ENCODE results near the gene CD27.

CD27 gene

DNA sequence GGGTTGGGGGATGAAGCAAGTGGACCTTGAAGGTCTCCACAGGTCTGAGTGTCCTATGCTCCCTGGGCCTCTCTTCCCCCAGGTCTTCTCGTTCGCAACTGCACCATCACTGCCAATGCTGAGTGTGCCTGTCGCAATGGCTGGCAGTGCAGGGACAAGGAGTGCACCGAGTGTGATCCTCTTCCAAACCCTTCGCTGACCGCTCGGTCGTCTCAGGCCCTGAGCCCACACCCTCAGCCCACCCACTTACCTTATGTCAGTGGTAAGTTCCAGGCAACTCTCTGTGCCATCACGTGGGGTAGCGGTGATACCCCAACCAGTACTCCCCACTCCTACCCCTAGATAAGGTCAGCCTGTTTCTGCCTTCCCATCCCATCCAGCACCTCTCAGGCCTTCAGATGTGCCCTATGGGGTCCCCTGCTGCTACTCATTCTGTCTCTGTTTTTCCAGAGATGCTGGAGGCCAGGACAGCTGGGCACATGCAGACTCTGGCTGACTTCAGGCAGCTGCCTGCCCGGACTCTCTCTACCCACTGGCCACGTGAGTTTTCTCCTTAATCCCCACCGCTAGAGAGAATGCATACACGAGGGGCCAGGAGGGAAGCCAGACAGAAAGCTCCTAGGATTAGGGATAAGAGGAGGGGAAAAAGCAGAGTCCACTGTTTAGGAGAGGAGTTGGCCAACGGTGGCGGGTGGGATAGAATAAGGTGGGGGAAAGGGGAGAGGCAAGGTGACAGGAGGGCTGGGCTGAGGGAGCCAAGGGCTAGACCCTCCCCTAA, 5.5 kb downstream of the CD27 start:
- Mint-ChIP-seq H3K4me3 (peak overlapping the region; percentile 98), H3K4me1 (ENCODE audit: low read depth) (peaks cover 60% of the 10 kb centered on the region), H3K27me3 (ENCODE audit: low read depth) (no peaks in the 10 kb centered on the region), H3K36me3 (ENCODE audit: low read depth) (peaks cover 67% of the 10 kb centered on the region), H3K9me3 (no peaks in the 10 kb centered on the region), H3K27ac (peak overlapping the region; percentile 97)

DNA sequence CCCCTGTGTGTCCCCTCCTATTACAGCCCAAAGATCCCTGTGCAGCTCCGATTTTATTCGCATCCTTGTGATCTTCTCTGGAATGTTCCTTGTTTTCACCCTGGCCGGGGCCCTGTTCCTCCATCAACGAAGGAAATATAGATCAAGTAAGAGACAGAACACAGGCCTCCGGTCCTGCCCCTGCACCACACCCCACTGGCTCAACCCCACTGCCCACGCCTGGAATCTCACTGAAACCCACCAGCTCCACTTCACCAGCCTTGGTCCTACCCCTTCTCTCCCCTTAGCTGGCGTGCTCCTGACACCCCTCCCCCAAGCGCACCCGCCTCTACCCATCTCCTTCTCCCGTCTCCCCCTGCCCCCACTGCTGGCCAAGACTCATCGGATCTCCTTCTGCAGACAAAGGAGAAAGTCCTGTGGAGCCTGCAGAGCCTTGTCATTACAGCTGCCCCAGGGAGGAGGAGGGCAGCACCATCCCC, 6.2 kb downstream of the CD27 start:
- peaks cover 57% of the 10 kb centered on the region for H3K4me1 Mint-ChIP-seq (ENCODE audit: low read depth)
- peak overlapping the region; percentile 98 for H3K4me3 Mint-ChIP-seq
- H3K27me3 Mint-ChIP-seq (ENCODE audit: low read depth): no peaks in the 10 kb centered on the region
- no peaks in the 10 kb centered on the region for H3K9me3 Mint-ChIP-seq
- H3K36me3 Mint-ChIP-seq (ENCODE audit: low read depth): peaks cover 65% of the 10 kb centered on the region
- peak overlapping the region; percentile 97 for H3K27ac Mint-ChIP-seq

DNA sequence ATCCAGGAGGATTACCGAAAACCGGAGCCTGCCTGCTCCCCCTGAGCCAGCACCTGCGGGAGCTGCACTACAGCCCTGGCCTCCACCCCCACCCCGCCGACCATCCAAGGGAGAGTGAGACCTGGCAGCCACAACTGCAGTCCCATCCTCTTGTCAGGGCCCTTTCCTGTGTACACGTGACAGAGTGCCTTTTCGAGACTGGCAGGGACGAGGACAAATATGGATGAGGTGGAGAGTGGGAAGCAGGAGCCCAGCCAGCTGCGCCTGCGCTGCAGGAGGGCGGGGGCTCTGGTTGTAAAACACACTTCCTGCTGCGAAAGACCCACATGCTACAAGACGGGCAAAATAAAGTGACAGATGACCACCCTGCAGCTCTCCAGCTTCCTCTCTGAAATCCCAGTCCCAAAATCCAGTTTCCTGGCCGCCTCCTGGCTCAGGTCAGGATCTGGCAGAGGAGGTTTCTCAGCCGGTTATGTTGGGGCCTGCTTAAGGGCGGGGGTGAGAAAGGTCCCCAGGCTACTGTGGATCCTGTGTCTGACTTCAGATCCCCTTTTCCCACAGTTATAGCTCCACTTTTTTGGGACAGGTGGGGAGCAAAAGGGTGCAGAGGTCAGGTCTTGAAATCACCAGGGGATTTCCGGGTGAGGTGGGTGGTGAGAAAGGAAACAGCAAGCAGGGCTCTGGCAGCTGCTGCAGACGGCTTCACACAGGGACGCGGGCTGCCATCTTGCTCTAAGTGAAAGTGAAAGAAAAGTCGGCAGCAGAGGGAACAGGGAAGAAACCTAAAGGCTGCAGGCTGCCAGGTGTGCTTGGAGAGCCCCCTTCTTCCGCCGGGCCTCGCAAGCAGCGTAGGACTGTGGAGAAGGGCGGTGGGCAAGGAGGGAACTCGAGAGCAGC, 6.8 kb downstream of the CD27 start, which contains the start of gene TAPBPL:
Gene TAPBPL (plus strand): TSS at position 695 of the 897 bp plus-strand sequence. CDS start 207 bp downstream, outside the sequence.
- H3K4me1 Mint-ChIP-seq (ENCODE audit: low read depth): peaks cover 53% of the 10 kb centered on the region
- peaks cover 65% of the 10 kb centered on the region for H3K36me3 Mint-ChIP-seq (ENCODE audit: low read depth)
- no peaks in the 10 kb centered on the region for H3K27me3 Mint-ChIP-seq (ENCODE audit: low read depth)
- no peaks in the 10 kb centered on the region for H3K9me3 Mint-ChIP-seq
- H3K27ac Mint-ChIP-seq: peak within 1 kb of the TSS; percentile 97
- H3K4me3 Mint-ChIP-seq: peak within 1 kb of the TSS; percentile 98

DNA sequence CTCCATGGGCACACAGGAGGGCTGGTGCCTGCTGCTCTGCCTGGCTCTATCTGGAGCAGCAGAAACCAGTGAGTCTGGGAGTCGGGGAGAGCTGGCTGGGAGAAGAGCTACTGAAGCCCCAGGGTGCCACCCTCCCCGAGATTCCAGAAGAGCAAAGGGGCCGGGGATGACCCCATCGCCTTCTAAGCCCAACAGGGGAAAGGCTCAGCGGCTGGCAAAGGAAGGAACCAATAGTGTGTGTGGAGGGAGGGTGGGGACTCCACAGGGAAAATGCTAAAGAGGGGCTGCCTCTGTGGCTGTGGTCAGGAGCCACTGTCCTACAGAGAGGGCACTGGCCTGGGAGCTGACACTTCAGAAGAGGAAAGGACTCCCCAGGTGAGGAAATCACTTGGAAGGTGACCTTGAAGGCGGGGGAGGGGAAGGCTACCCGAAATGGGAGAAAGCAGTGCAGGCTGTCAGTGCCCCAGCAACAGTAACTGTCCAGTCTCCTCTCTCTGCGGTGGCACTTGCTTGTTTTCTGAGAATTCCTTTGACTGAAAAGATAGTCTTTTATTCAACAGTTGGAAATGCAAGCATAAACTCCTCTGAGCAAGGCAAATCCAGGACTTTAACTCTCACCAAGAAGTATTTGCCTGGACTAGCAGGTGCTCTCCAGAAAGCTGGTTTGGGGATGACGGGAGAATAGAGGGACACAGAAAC, 7.6 kb downstream of the CD27 start:
- H3K27me3 Mint-ChIP-seq (ENCODE audit: low read depth): no peaks in the 10 kb centered on the region
- peaks cover 66% of the 10 kb centered on the region for H3K36me3 Mint-ChIP-seq (ENCODE audit: low read depth)
- H3K4me3 Mint-ChIP-seq: peak overlapping the region; percentile 98
- H3K27ac Mint-ChIP-seq: peak overlapping the region; percentile 97
- peaks cover 51% of the 10 kb centered on the region for H3K4me1 Mint-ChIP-seq (ENCODE audit: low read depth)
- no peaks in the 10 kb centered on the region for H3K9me3 Mint-ChIP-seq

DNA sequence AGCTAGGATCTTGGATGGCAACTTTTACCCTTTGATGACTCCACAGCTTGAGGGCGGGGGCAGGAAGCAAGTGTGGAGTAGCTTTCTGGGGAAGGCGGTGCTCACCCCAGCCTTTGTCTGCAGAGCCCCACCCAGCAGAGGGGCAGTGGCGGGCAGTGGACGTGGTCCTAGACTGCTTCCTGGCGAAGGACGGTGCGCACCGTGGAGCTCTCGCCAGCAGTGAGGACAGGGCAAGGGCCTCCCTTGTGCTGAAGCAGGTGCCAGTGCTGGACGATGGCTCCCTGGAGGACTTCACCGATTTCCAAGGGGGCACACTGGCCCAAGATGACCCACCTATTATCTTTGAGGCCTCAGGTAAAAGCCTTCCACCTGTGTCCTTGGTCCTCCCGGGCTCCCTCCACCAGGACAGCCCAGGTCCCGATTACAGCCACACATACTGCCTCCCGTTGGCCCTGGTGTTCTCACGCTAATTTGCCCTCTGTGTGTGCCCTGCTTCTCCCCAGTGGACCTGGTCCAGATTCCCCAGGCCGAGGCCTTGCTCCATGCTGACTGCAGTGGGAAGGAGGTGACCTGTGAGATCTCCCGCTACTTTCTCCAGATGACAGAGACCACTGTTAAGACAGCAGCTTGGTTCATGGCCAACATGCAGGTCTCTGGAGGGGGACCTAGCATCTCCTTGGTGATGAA, 8.3 kb downstream of the CD27 start:
- Mint-ChIP-seq H3K9me3 (no peaks in the 10 kb centered on the region), H3K4me1 (ENCODE audit: low read depth) (peaks cover 45% of the 10 kb centered on the region), H3K36me3 (ENCODE audit: low read depth) (peaks cover 62% of the 10 kb centered on the region), H3K27me3 (ENCODE audit: low read depth) (no peaks in the 10 kb centered on the region), H3K27ac (peak overlapping the region; percentile 97), H3K4me3 (peak overlapping the region; percentile 98)

DNA sequence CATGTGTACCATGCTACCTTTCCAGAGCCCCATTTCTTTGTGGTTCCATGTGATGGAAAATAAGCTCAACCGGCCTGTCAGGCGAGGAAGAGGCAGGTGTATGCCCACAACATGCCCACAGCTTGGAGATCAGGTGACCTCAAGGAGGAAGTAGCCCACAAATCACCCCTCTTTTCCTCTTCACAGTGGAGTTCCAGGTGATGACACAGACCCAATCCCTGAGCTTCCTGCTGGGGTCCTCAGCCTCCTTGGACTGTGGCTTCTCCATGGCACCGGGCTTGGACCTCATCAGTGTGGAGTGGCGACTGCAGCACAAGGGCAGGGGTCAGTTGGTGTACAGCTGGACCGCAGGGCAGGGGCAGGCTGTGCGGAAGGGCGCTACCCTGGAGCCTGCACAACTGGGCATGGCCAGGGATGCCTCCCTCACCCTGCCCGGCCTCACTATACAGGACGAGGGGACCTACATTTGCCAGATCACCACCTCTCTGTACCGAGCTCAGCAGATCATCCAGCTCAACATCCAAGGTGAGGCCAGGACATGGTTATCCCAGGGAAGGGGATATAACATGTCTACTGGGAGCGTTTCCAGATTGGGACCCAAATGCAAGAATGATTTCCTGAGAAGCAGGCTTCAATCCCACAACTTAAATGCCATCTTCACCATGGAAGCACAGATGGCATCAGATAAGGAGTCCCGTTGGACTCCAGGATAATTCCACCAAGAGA, 12.6 kb downstream of the CD27 start:
- Mint-ChIP-seq H3K27ac (peak overlapping the region; percentile 27), H3K27me3 (ENCODE audit: low read depth) (no peaks in the 10 kb centered on the region), H3K4me3 (no peak overlapping the region), H3K36me3 (ENCODE audit: low read depth) (peaks cover 77% of the 10 kb centered on the region), H3K4me1 (ENCODE audit: low read depth) (peaks cover 52% of the 10 kb centered on the region), H3K9me3 (no peaks in the 10 kb centered on the region)

DNA sequence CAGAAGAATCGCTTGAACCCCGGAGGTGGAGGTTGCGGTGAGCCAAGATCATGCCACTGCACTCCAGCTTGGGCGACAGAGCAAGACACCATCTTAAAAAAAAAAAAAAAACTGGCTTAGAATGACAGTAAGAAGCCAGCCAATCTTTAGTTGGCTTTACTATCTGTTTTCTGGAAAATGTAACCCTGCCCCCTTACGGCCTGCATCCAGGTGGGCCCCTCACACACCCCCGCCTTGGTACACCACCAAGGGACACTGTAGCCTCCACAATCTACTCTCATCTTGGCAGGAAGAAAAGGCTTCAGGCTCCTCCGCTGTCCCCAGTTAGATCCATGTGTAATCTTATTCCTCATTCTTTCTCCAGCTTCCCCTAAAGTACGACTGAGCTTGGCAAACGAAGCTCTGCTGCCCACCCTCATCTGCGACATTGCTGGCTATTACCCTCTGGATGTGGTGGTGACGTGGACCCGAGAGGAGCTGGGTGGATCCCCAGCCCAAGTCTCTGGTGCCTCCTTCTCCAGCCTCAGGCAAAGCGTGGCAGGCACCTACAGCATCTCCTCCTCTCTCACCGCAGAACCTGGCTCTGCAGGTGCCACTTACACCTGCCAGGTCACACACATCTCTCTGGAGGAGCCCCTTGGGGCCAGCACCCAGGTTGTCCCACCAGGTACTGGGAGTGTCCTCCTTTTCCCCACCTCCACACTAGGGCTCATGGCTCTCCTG, 13.7 kb downstream of the CD27 start:
- H3K27ac Mint-ChIP-seq: peak overlapping the region; percentile 73
- peaks cover 54% of the 10 kb centered on the region for H3K4me1 Mint-ChIP-seq (ENCODE audit: low read depth)
- no peak overlapping the region for H3K4me3 Mint-ChIP-seq
- H3K27me3 Mint-ChIP-seq (ENCODE audit: low read depth): no peaks in the 10 kb centered on the region
- peaks cover 79% of the 10 kb centered on the region for H3K36me3 Mint-ChIP-seq (ENCODE audit: low read depth)
- no peaks in the 10 kb centered on the region for H3K9me3 Mint-ChIP-seq

DNA sequence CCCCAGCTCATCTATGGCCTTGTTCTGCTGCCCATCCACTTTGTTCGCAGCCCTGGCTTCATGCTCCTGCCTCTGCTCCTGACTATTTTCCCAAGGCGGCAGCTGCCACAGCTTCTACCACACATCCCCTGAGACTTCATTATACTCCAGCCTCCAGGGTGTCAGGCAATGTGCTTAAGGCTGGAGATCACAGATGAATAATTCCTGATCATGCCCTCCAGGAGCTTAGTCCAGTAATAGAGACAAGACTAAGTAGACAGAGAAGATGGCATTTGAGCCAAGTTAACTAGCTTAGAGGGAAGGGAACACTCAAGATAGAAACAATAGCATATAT, 14.2 kb downstream of the CD27 start:
- Mint-ChIP-seq H3K4me3 (peak overlapping the region; percentile 30), H3K36me3 (ENCODE audit: low read depth) (peaks cover 78% of the 10 kb centered on the region), H3K4me1 (ENCODE audit: low read depth) (peaks cover 56% of the 10 kb centered on the region), H3K9me3 (no peaks in the 10 kb centered on the region), H3K27ac (peak overlapping the region; percentile 73), H3K27me3 (ENCODE audit: low read depth) (no peaks in the 10 kb centered on the region)

DNA sequence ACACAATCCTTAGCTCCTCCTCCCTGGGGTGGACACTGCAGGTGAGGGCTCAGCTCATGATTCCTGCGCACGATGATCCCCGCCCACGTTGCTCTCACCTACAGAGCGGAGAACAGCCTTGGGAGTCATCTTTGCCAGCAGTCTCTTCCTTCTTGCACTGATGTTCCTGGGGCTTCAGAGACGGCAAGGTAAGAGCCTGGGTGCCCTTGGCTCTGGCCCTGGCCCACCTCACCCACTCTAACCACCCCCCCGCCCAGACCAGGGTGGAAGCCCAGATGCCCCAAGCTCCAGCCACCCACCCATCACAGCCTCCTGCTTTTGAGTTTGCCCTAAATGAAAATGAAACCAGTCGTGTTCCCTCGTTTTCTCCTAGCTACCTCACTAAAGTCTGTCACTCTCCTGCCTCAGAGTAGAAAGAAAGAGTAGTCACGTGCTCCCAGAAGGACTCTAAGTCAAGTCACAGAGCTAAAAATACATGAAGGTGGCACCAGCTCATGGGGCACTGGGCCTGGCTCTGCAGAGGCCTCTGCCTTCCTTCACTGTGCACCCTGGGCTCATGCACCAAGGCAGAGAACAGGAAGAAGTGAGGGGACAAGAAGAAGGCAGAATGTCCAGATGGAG, 16.1 kb downstream of the CD27 start:
- Mint-ChIP-seq H3K27me3 (ENCODE audit: low read depth) (no peaks in the 10 kb centered on the region), H3K36me3 (ENCODE audit: low read depth) (peaks cover 81% of the 10 kb centered on the region), H3K4me1 (ENCODE audit: low read depth) (peaks cover 66% of the 10 kb centered on the region), H3K27ac (peak overlapping the region; percentile 99), H3K4me3 (peak overlapping the region; percentile 86), H3K9me3 (no peaks in the 10 kb centered on the region)

DNA sequence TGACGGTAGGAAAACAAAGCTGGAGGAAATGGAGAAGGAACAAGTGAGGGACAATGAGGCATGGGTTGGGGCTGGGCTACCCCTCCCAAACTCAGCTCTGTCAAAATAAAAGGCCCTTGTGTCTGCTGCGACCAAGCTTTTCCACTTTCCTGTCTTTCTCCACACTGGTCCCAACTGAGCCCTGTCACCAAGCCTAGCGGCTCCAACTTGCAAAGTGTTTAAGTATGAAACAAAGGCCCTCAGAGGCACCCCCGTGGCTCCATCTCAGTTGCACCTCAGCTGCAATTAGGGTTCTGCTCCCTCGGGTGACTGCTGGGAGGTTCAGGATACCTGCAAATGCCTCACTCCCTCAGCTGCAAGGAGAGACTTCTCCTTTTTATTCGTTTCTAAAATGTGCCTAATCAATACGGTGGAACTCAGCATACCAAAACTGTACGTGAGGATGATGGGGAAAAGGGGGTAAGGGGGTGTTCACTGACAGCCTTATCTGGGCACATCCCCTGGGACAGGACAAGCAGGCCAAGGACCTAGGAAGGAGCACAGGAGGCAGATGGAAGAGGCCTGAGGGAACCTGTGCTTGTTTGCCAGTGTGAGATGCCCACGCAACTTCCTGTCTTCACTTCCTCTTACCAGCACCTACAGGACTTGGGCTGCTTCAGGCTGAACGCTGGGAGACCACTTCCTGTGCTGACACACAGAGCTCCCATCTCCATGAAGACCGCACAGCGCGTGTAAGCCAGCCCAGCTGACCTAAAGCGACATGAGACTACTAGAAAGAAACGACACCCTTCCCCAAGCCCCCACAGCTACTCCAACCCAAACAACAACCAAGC, 16.9 kb downstream of the CD27 start:
- H3K27me3 Mint-ChIP-seq (ENCODE audit: low read depth): no peaks in the 10 kb centered on the region
- peak overlapping the region; percentile 86 for H3K4me3 Mint-ChIP-seq
- peaks cover 83% of the 10 kb centered on the region for H3K36me3 Mint-ChIP-seq (ENCODE audit: low read depth)

DNA sequence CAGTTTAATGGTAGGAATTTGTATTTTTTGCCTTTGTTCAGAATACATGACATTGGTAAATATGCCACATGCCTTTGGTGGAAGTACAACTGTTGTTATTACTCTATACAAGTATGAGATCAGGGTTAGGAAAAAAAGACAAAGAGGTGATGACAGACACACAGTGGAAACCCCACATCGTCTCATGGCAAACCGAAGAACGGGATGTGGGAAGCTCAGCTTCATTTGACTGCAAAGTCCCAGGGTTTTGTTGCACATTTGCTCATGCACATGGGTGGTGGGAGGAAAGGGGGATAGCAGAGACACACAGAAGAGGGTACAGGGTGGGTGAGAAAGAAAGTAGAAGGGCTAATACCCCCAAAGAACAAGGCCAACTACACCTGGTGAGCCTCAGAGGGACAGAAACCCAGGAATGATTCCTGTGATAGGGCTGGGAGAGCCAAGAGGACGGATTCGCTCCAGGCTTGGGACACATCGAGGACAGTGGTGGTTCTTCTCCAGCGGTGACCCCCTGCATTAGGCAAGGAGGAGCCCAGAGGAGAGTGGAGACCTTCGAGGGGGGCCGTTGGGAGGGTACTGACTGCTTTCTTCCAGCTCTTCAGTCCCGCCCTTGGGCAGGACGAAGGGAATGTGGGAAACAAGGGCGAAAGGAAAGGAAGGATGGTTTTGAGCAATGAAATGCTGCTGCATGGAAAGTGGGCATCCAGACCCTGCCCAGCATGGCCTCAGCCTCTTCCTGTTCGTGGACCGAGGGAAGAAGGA, 17.7 kb downstream of the CD27 start:
- H3K36me3 Mint-ChIP-seq (ENCODE audit: low read depth): peaks cover 84% of the 10 kb centered on the region
- H3K4me1 Mint-ChIP-seq (ENCODE audit: low read depth): peaks cover 69% of the 10 kb centered on the region
- peak overlapping the region; percentile 77 for H3K4me3 Mint-ChIP-seq
- no peaks in the 10 kb centered on the region for H3K9me3 Mint-ChIP-seq
- H3K27me3 Mint-ChIP-seq (ENCODE audit: low read depth): no peaks in the 10 kb centered on the region
- H3K27ac Mint-ChIP-seq: peak overlapping the region; percentile 99

More for the DNA sequence above, 16.9 kb downstream of the CD27 start:
- Mint-ChIP-seq H3K9me3 (no peaks in the 10 kb centered on the region), H3K4me1 (ENCODE audit: low read depth) (peaks cover 67% of the 10 kb centered on the region), H3K27ac (peak overlapping the region; percentile 99)

Measured in T-helper 1 cell treated with Interleukin-12 subunit alpha and Interleukin-12 subunit beta and Interleukin-4 antibody, amounts not matched to agents 30 μg/mL and 1 μg/mL, for 36 hours (primary cell).